HG03457 (cell line): Measurements from ENCODE around the gene ZBTB39.
"Not testable (repeated sequence)": the region's sequence is repeated elsewhere in the genome, so short reads cannot be mapped to it uniquely, and the experiment has no call there.

Experiments
- ATAC-seq: cut with Tn5 transposase; IDR thresholded peaks from one replicate; pipeline ENCODE4 v1.9.1; 2021; ENCODE audit warnings: moderate number of reproducible peaks; ENCODE audit not compliant: unreplicated experiment

ZBTB39 gene, protein sequence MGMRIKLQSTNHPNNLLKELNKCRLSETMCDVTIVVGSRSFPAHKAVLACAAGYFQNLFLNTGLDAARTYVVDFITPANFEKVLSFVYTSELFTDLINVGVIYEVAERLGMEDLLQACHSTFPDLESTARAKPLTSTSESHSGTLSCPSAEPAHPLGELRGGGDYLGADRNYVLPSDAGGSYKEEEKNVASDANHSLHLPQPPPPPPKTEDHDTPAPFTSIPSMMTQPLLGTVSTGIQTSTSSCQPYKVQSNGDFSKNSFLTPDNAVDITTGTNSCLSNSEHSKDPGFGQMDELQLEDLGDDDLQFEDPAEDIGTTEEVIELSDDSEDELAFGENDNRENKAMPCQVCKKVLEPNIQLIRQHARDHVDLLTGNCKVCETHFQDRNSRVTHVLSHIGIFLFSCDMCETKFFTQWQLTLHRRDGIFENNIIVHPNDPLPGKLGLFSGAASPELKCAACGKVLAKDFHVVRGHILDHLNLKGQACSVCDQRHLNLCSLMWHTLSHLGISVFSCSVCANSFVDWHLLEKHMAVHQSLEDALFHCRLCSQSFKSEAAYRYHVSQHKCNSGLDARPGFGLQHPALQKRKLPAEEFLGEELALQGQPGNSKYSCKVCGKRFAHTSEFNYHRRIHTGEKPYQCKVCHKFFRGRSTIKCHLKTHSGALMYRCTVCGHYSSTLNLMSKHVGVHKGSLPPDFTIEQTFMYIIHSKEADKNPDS

DNA sequence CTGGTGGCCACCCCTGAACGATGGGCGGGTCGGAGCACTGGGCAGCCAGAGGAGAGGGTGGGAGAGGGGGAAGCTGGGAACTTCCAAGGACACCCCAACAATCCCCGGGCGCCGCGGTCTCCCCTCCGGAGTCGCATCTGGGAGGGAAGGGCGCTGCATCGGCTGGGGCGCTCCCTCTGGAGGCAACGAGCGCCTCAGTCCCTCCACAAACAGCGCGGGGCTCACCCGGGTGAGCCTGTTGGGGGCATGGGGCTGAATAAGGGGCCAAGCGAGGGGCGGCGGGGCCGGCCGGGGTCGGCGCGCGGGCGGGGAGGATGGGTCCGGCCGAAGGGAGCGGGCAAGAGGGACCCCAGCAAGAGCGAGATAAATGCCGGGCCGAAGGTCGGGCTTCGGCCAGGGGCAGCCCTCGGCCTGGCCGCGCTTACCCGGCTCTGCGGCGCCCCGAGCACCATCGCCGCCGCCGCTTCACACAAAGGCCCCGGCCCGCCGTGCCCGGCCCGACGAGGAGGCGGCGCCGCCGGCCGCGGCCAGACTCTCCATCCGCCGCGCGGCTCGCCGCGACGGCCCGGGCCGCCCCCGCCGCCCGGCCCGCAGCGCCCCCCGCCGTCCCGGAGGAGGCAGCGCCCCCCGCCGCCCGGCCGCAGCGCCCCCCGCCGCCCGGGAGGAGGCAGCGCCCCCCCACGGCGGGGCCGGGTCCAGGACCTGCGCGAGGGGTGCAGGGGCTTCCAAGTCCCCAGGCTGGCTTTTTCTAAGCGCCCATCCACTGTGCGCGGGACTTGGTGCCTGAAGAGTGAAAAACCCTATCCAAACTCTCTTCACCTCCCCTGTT, at the start of gene ZBTB39:
Gene ZBTB39, minus strand, starts transcription at position 567 of the 829 bp plus-strand sequence. CDS start 1,629 bp downstream, outside the sequence.
- no peak for ATAC-seq

DNA sequence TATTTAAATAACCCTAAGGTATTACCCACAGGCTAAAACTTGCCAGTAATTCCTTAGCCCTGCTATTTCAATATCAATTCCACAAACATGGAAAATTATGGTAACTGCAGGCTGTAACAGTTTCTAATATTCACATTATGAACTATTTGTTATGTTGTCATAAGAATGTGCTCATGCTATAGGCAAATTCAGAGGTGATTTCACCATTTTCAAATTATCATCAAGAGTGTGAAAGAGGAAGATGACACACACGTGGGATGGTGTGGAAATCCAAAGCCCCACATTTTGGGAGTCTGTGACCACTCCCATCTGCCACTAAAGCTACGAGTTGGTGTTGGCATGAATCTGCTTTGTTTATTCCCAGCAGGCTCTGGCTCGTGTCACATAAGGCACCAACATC, 49.5 kb upstream of the ZBTB39 start:
- ATAC-seq = no peak

DNA sequence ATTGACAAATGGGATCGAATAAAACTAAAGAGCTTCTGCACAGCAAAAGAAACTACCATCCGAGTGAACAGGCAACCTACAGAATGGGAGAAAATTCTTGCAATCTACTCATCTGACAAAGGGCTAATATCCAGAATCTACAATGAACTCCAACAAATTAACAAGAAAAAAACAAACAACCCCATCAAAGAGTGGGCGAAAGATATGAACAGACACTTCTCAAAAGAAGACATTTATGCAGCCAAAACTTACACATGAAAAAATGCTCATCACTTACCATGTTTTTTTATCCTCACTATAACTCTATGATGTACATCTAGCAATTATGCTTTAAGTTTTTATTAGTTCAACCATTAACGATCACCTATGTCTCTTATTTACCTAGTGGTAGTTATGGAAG, 47.6 kb upstream of the ZBTB39 start:
- ATAC-seq = not testable (repeated sequence)

DNA sequence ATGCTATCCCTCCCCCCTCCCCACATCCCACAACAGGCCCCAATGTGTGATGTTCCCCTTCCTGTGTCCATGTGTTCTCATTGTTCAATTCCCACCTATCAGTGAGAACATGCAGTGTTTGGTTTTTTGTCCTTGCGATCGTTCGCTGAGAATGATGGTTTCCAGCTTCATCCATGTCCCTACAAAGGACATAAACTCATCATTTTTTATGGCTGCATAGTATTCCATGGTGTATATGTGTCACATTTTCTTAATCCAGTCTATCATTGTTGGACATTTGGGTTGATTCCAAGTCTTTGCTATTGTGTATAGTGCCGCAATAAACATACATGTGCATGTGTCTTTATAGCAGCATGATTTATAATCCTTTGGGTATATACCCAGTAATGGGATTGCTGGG, 46.8 kb upstream of the ZBTB39 start:
- ATAC-seq = not testable (repeated sequence)

DNA sequence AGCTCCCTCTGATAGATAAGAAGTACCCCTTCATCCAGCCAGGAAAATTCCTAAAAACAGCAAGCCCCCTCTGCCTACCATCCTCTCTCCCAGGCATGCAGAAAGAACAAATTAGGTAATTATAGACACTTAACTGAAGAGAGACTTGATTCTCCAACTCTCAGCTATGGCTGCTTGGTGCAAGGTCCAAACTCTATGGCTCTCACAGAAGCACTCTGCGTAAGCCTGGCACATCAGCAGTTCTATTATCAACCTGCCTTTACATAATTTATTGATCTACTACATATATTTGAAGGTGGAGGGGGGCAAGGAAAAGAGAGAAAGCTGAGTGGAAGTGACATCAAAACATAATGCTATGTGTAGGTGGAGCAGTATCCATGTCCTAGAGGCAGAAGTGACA, 44.7 kb upstream of the ZBTB39 start:
- no peak for ATAC-seq

DNA sequence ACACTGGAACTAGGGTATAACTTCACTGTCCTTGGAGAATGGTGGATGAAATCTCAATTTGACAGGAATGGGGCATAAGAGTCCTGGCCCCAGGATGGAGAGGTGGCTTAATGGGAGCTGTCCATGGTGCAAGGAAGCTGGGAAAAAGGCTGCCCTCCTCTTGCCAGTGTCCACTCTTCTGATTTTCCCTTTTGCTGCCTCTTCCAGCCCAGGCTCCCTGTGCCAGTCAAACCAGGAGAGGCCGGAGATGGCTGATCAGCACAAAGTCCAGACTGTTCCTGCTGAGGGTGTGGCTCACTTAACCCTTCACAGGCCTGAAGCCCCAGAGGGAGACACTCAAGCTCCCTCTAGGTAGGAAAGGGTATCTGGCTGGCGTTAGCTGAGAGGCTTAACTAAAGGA, 43.5 kb upstream of the ZBTB39 start, which contains the start of gene MYO1A:
Gene MYO1A, minus strand, starts transcription at position 240 of the 400 bp plus-strand sequence. CDS start 1,806 bp downstream, outside the sequence.
- no peak for ATAC-seq

DNA sequence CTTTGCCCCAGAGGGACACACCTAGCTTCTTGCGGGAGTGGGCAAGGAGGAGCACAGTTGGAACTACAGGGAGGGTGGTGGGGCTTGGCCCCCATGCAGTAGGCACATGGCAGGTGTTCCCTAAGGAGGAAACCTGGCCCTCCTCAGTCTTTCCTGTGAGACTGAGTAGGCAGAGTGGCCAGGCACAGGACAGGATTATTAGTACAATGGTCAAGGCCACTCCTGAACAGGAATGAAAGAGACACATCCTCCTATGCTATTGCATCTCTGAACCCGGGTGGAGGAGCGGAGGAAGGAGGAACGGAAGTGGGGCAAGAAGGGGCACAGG, 42.7 kb upstream of the ZBTB39 start:
- no peak for ATAC-seq

DNA sequence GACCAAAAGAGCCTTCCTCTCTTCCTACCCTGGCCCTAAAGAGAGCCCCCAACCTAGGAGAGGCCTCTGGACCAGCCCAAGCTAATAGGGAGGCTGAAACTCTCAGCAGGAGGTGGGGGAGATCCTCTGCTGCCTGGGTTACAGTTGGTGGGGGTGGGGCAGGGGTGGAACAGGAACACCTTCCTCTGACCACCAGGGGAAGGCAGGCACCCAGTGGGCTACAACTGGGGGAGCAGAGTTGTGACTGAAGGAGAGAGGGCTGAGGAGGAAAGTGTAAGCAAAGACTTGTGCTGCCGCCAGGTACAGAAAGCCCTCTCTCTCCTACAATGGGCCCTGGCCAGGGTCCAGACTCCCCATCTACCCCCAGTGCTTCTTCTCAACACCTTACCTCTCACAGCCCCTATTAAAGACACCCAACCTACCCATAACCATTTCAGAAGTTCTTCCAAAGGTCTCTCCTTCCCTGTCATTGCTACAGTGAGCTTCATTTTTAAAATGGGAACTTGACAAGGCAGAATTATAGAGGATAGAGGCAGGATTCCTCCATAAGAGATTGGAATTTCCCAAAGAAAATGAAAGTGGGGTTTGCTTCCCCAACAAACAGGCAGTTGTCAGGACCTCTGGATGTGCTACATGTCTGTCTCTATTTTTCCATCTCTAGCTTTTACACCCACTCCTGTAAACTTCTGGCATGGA, 42.2 kb upstream of the ZBTB39 start:
- ATAC-seq = no peak

DNA sequence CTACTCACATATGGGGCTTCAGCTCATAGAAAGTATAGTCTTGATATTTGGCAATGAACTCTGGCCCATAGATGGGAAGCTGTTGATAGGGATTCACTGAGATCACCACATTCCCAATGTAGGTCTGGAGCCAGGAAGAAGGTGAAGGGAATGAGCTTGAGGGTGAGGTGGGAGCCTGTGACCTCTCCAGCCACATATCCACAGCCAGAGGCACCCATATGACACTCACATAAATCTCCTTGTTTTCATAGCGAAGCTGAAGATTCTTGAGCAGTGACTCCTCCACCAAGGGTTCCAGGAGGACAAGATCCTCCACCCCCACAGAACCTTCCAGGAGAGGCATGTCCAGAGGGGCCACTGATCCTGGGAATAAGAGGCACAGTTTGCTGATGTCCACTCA, 41.6 kb upstream of the ZBTB39 start:
- no peak for ATAC-seq

DNA sequence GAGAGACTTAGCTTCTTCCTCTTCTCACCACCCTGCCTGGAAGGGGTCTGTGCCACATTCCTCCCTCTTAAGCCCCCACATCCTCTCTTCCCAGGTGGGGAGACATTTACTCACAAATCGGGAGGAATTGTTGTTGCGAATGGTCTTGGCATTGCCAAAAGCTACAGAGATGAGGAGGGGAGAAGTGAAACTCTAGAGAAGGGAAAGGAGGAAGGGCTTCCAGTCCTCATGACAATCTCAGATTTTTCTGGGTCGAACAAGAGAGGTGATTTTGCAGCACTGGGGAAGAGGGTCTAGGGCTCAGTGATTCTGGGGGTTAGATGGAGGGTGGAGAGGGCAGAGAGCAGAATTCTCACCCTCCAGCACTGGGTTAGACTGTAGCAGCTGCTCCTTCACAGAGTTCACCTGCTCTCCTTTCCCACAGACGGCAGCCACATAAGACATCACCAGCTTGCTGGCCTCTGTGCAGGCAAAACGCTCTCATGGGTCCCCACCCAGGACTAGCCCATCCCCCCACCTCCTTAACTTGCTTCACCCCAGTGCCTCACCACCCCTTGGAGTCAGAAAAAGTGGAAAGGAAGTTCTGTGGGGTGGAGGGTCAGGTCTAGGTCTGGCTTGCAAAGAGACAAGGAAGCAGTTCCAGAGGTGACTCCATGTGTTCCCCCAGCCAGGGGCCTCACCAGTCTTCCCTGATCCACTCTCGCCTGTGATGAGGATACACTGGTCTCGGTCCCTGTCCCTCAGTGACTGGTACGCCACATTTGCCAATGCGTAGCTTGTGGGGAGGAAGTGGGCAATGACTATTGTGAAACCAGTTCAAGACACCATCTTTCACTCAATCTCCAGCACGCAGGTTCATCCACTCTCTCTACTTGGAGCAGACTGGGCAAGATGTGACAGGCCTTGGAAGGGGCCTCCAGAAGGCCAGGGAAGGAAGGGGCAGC, 40.9 kb upstream of the ZBTB39 start:
- no peak for ATAC-seq

DNA sequence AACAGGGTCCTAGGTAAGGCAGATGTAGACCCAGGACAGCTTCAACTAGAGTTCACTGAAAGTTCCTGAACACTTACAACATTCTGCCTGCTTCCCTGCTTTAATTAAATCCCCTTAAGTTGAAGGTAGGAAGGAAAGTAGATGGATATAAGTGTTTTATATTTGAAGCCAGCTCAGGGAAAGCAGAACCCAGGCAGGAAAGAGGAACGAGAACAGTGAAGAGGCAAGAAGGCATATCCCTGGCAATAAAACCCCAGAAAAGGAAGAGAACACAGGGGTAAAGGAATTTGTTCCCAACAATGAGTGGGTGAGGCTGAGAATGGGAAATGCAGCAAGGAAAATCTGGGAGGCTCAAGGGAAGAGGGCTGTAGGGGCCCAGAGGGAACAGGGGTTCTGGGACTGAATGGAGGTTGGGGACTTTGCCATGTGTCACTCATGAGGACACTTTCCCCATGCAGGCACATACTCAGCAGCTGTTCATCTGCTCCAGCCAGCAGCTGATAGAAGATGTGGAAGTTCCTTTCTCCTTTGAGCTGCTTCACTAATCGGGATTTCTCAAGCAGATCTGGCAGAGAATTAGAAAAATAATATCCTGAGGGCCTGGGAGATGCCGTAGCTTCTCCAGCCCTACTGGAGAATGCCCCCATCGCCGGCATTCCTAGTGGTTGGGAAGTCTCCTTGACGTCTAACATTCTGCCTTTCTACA, 39.9 kb upstream of the ZBTB39 start:
- ATAC-seq = no peak

DNA sequence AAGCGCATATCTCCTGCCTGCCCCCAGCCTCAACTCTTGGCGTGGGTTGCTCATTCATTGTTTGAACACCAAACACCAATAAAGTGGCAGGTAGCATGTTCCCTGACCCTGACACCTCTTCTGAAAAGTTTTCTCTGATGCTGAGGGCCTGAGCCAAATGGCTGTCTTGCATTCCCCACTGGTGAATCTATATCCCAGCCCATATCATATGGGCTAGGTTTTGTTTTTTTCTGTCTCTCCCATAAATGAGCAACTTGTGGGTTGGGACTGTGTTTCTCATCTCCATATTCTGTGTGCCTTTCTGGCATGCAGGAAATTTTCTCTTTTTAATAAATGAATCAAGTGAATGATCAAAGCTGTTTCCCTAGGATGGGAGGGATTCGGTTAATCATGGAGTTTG, 38.5 kb upstream of the ZBTB39 start:
- ATAC-seq = no peak

DNA sequence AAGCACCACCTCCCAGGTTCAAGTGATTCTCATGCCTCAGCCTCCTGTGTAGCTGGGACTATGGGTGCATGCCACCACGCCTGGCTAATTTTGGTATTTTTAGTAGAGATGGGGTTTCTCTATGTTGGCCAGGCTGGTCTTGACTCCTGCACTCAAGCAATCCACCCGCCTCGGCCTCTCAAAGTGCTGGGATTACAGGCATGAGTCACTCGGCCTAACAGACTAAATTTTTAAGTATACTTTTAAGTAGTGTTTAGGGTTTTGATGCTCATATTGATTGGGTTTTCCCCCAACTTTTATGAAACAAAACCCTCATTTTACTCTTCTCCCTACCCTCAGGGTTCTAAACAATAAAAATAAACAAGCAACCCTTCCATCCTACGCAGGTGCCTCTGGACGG, 38.1 kb upstream of the ZBTB39 start:
- no peak for ATAC-seq

DNA sequence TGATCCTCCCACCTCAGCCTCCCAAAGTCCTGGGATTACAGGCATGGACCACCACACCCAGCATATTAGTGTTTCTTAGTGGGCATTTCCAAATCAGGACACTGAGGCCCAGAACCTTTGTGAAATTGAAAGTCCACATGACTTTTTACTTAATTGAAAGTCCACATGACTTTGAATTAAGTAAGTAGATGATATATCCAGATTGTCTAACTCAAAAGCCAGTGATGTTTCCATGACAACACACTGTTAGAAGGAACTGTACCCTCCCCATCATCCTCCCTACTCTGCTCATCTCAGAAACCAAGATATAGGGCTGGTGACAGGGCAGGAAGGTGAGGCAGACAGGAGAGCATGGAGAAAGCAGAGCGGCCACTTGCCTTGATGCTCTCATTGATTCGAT, 36.3 kb upstream of the ZBTB39 start:
- no peak for ATAC-seq

DNA sequence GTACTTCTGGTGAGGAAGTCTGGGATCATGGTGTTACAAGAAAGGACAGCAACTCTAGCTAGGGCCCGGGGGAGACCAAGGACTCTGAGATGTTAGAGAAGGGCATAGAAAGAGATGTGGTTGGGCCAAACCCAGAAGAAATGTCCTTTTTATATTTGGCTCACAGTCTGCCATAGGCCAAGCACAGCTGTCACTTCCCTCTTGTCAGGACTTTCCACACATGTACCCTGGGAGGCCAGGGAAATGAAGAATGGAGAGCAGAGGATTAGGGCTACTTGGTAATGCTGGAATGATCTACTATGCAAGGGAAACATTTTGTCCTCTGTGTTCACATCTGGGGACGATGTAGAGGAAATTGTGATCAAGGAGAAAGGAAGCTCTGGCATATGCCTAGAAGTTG, 34.4 kb upstream of the ZBTB39 start:
- no peak for ATAC-seq

DNA sequence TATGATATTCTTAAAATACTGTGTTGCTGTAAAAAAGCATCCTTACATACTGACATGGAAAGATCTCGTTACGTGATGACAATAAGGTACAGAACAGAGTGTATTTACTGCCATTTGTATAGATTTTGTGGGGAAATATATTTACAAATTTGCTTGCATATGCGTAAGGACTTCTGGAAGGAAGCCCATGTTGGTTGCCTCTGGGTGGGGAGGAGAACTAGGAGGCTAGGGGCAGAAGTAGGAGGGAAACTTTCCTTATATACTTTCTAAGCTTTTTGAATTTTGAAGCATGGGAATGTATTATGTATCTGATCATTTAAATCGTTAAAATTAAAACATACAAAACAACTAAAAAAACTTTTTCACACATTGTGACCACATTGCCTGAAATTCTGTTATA, 33.9 kb upstream of the ZBTB39 start:
- ATAC-seq = no peak

DNA sequence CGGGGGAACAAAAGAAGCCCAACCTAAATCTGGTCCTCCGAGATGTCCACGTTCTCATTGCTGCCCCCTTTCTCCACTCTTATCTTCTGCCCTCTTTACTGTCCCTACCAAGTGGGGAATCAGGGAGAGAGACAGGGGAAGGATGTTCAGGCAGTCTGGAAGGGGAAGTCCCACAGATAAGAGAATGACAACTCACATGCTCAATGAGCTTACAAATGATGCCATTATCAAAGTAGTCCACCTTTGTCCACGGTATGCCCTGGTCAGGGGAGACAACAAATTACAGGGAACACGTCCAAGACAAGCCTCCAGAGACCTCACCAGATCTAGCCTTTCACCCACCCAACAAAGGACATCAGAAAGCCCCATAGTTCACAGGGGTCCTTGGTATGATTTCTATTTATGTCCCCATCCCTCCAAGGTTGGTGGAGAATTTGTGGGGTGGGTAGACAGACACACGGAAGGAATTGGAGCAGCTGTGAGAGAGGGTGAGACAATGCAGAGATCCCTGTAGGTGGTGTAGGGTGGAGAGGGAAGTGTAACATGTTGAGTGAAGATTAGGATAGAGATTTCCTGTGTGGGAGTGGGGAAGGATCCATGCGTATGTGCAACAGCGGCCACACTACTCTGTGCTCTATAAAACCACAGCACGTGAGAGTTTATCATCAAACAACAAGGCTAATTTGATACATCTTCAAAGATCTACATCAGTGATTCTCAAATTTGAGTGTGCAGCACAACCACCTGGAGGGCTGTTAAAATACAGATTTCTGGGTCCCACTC, 32.9 kb upstream of the ZBTB39 start:
- no peak for ATAC-seq

DNA sequence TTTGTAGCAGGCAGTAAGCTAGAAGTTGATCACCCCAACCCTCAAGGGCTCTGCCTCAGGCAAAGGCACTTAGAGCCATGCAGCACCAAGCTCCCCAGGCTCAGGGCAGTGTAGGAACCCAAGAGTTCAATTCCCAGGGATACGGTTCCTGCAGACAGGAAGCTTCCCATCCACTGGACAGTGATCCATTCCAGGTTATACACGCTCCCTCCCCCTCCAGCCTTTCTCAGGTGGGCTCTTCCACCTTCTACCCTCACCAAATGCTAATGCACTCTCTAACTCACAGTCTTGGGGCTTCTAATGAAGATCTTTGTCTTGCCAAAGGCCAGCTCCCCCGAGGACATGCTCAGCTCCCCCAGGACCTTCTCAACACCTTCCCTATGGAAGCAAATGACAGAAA, 30.9 kb upstream of the ZBTB39 start:
- ATAC-seq = no peak
